Neural cell (in vitro differentiated cells): ENCODE results near the gene LTN1. TPM values are rescaled to one million over a fixed set of nuclear protein-coding genes. Genes with fewer than 3 reads are reported as not detected.

Experiments
- H2AFZ ChIP-seq: fragments of 200-600, 300-800 bp; sonication (generic), shearing (Covaris generic); 2 replicates; pipeline ENCODE4 v1.6.0; 2014; ENCODE audit warnings: low read depth, mild to moderate bottlenecking, antibody characterized with exemption, low read length, moderate library complexity
- H3F3A ChIP-seq: fragments of 200-600 bp; shearing (Covaris generic); 2 replicates; pipeline ENCODE4 v1.6.1; 2016; ENCODE audit warnings: mild to moderate bottlenecking, moderate library complexity, mixed read lengths, antibody characterized with exemption, low read length; ENCODE audit not compliant: insufficient read depth, poor library complexity, severe bottlenecking
- H3K27ac ChIP-seq: fragments of 200-600, 300-800 bp; sonication (generic), shearing (Covaris generic); 2 replicates; pipeline ENCODE4 v1.5.1; 2014; ENCODE audit warnings: mild to moderate bottlenecking, low read length, moderate library complexity
- H3K27me3 ChIP-seq: fragments of 300-800, 200-600 bp; sonication (generic), shearing (Covaris generic); 2 replicates; pipeline ENCODE4 v1.6.0; 2014; ENCODE audit warnings: mild to moderate bottlenecking, low read depth, low read length, moderate library complexity; ENCODE audit not compliant: insufficient read depth
- H3K36me3 ChIP-seq: fragments of 300-800, 200-600 bp; sonication (generic), shearing (Covaris generic); 2 replicates; pipeline ENCODE4 v1.5.1; 2014; ENCODE audit warnings: mild to moderate bottlenecking, antibody characterized with exemption, low read length, moderate library complexity; ENCODE audit not compliant: insufficient read depth
- H3K4me2 ChIP-seq: fragments of 300-800, 200-600 bp; sonication (generic), shearing (Covaris generic); 2 replicates; pipeline ENCODE4 v1.6.0; 2014; ENCODE audit warnings: mild to moderate bottlenecking, low read length
- H3K4me3 ChIP-seq: fragments of 300-800, 200-600 bp; sonication (generic), shearing (Covaris generic); 2 replicates; pipeline ENCODE4 v1.5.1; 2014; ENCODE audit warnings: mild to moderate bottlenecking, low read length, moderate library complexity
- H3K79me2 ChIP-seq: fragments of 200-600 bp; shearing (Covaris generic); replicated peaks from 2 replicates; pipeline ENCODE4 v1.6.0; 2014; ENCODE audit warnings: mild to moderate bottlenecking, low read length, moderate library complexity; ENCODE audit not compliant: insufficient read depth
- H3K9ac ChIP-seq: fragments of 300-800, 200-600 bp; sonication (generic), shearing (Covaris generic); 2 replicates; pipeline ENCODE4 v1.6.1; 2016; ENCODE audit warnings: mild to moderate bottlenecking, low read length, mixed read lengths
- H3K9me2 ChIP-seq: fragments of 200-600 bp; shearing (Covaris generic); 2 replicates; pipeline ENCODE4 v1.6.1; 2016; ENCODE audit warnings: mild to moderate bottlenecking, low read length, mixed read lengths; ENCODE audit not compliant: insufficient read depth
- H3K9me3 ChIP-seq: fragments of 200-600, 300-800 bp; sonication (generic), shearing (Covaris generic); 2 replicates; pipeline ENCODE4 v1.6.1; 2016; ENCODE audit warnings: mild to moderate bottlenecking, mixed run types, low read length, moderate library complexity, mixed read lengths
- H4K20me1 ChIP-seq: fragments of 200-600 bp; shearing (Covaris generic); 2 replicates; pipeline ENCODE4 v1.6.1; 2016; ENCODE audit warnings: mild to moderate bottlenecking, mixed run types; ENCODE audit not compliant: insufficient read depth
- EP300 ChIP-seq: fragments of 450-650 bp; conservative IDR thresholded peaks from 2 replicates; pipeline ENCODE4 v1.6.1; 2014; ENCODE audit warnings: antibody characterized with exemption, mild to moderate bottlenecking, moderate library complexity; ENCODE audit not compliant: poor library complexity, severe bottlenecking
- EZH2 ChIP-seq: fragments of 200-600, 300-800 bp; shearing (Covaris generic), sonication (generic); IDR thresholded peaks from 2 replicates; pipeline ENCODE4 v1.6.1; 2014; ENCODE audit warnings: antibody characterized with exemption, low read length, borderline replicate concordance, mild to moderate bottlenecking; ENCODE audit not compliant: insufficient read depth, poor library complexity, severe bottlenecking
- MXI1 ChIP-seq: fragments of 450-650 bp; conservative IDR thresholded peaks from 2 replicates; pipeline ENCODE4 v1.6.1; 2014; ENCODE audit warnings: antibody characterized with exemption, mild to moderate bottlenecking; ENCODE audit not compliant: poor library complexity, severe bottlenecking
- POLR2AphosphoS5 ChIP-seq: IDR thresholded peaks from 2 replicates; pipeline ENCODE4 v1.6.1; 2012
- RAD21 ChIP-seq: fragments of 450-650 bp; conservative IDR thresholded peaks from 2 replicates; pipeline ENCODE4 v1.6.1; 2014; ENCODE audit warnings: antibody characterized with exemption, mild to moderate bottlenecking, moderate library complexity
- SMC3 ChIP-seq: fragments of 450-650 bp; conservative IDR thresholded peaks from 2 replicates; pipeline ENCODE4 v1.6.1; 2014; ENCODE audit warnings: antibody characterized with exemption, mild to moderate bottlenecking, moderate library complexity; ENCODE audit not compliant: poor library complexity
- TAF1 ChIP-seq: IDR thresholded peaks from 2 replicates; pipeline ENCODE4 v1.6.1; 2012; ENCODE audit warnings: low read depth
- polyA plus RNA-seq: library from polyadenylated mRNA; depleted of rRNA; stranded (reverse); fragments of >200 nt; gene quantifications from 2 replicates; pipeline ENCODE4 v1.2.3, GENCODE V29; 2014
- TF ChIP-seq, protein P1 (sequence below): IDR thresholded peaks from 2 replicates; pipeline ENCODE4 v1.6.1; 2012; ENCODE audit warnings: borderline replicate concordance
- TF ChIP-seq, protein P2 (sequence below): fragments of 450-650 bp; IDR thresholded peaks from 2 replicates; pipeline ENCODE4 v1.5.1; 2014; ENCODE audit warnings: antibody characterized with exemption, mild to moderate bottlenecking, moderate library complexity; ENCODE audit not compliant: poor library complexity, severe bottlenecking

The LTN1 gene
- polyA plus RNA-seq, 1 donor from 2014 or later = 62.1 TPM

DNA sequence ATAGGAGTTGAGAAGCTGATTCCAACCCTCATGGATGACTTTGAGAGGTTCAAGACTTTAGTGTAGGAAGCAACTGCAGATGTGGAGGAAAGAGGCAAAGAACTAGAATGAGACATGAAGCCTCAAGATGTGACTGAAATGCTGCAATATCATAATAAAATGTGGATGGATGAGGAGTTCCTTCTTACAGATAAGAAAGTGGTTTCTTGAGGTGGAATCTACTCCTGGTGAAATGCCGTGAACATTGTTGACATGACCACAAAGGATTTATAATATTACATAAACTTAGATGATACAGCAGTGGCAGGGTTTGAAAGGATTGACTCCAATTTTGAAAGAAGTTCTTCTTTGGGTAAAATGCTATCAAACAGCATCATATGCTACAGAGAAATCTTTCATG lies 28.8 kb downstream of the LTN1 start:
- no peak overlapping the region for H3K27ac ChIP-seq
- no peak for TF ChIP-seq EP300
- TF ChIP-seq, protein P1, sequence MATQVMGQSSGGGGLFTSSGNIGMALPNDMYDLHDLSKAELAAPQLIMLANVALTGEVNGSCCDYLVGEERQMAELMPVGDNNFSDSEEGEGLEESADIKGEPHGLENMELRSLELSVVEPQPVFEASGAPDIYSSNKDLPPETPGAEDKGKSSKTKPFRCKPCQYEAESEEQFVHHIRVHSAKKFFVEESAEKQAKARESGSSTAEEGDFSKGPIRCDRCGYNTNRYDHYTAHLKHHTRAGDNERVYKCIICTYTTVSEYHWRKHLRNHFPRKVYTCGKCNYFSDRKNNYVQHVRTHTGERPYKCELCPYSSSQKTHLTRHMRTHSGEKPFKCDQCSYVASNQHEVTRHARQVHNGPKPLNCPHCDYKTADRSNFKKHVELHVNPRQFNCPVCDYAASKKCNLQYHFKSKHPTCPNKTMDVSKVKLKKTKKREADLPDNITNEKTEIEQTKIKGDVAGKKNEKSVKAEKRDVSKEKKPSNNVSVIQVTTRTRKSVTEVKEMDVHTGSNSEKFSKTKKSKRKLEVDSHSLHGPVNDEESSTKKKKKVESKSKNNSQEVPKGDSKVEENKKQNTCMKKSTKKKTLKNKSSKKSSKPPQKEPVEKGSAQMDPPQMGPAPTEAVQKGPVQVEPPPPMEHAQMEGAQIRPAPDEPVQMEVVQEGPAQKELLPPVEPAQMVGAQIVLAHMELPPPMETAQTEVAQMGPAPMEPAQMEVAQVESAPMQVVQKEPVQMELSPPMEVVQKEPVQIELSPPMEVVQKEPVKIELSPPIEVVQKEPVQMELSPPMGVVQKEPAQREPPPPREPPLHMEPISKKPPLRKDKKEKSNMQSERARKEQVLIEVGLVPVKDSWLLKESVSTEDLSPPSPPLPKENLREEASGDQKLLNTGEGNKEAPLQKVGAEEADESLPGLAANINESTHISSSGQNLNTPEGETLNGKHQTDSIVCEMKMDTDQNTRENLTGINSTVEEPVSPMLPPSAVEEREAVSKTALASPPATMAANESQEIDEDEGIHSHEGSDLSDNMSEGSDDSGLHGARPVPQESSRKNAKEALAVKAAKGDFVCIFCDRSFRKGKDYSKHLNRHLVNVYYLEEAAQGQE = no peak
- no peak for TF ChIP-seq EZH2
- no peak for TF ChIP-seq POLR2AphosphoS5
- TF ChIP-seq MXI1 = no peak
- TF ChIP-seq RAD21 = no peak
- TF ChIP-seq, protein P2, sequence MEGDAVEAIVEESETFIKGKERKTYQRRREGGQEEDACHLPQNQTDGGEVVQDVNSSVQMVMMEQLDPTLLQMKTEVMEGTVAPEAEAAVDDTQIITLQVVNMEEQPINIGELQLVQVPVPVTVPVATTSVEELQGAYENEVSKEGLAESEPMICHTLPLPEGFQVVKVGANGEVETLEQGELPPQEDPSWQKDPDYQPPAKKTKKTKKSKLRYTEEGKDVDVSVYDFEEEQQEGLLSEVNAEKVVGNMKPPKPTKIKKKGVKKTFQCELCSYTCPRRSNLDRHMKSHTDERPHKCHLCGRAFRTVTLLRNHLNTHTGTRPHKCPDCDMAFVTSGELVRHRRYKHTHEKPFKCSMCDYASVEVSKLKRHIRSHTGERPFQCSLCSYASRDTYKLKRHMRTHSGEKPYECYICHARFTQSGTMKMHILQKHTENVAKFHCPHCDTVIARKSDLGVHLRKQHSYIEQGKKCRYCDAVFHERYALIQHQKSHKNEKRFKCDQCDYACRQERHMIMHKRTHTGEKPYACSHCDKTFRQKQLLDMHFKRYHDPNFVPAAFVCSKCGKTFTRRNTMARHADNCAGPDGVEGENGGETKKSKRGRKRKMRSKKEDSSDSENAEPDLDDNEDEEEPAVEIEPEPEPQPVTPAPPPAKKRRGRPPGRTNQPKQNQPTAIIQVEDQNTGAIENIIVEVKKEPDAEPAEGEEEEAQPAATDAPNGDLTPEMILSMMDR = no peak
- TF ChIP-seq TAF1 = no peak
- no peak for TF ChIP-seq SMC3
- H3K9me3 ChIP-seq = no peaks in the 10 kb centered on the region
- no peaks in the 10 kb centered on the region for H3K79me2 ChIP-seq
- H3K4me3 ChIP-seq = no peak overlapping the region
- H3F3A ChIP-seq = no peaks in the 10 kb centered on the region
- no peak overlapping the region for H3K4me2 ChIP-seq
- no peaks in the 10 kb centered on the region for H3K9me2 ChIP-seq
- peaks cover 4% of the 10 kb centered on the region for H3K36me3 ChIP-seq
- no peak overlapping the region for H3K9ac ChIP-seq
- H4K20me1 ChIP-seq = no peaks in the 10 kb centered on the region
- no peaks in the 10 kb centered on the region for H3K27me3 ChIP-seq
- no peak overlapping the region for H2AFZ ChIP-seq

GRCh38 chr21:28962465-28962864 lies 30.2 kb downstream of the LTN1 start:
- Histone ChIP-seq H3K9me2 (no peaks in the 10 kb centered on the region), H3K27me3 (no peaks in the 10 kb centered on the region), H3K79me2 (no peaks in the 10 kb centered on the region), H3K4me2 (no peak overlapping the region), H3K9ac (no peak overlapping the region), H3F3A (no peaks in the 10 kb centered on the region), H3K4me3 (no peak overlapping the region), H3K27ac (no peak overlapping the region), H4K20me1 (no peaks in the 10 kb centered on the region), H3K9me3 (no peaks in the 10 kb centered on the region), H3K36me3 (peaks cover 4% of the 10 kb centered on the region), H2AFZ (no peak overlapping the region)
- no peak for TF ChIP-seq EZH2
- TF ChIP-seq, protein P2 = no peak
